Uterus (tissue), 2 donors: ENCODE results near the gene EXOC4.

Experiments used
- CTCF ChIP-seq, 4 experiments: fragments of 200-600 bp in 2 of 4; fragments of 450-650 bp in 2 of 4; sonication (generic) in 2 of 4; IDR thresholded peaks; one replicate each; pipeline ENCODE4 v1.5.1; 2016 to 2019; ENCODE audit warnings: antibody characterized with exemption in 4 of 4, mild to moderate bottlenecking in 2 of 4, moderate library complexity in 1 of 4
- POLR2A ChIP-seq, 2 donors: fragments of 450-650 bp; IDR thresholded peaks; one replicate each; pipeline ENCODE4 v1.6.1; 2016; ENCODE audit warnings: antibody characterized with exemption in 2 of 2, mild to moderate bottlenecking in 1 of 2, moderate library complexity in 1 of 2

- TF ChIP-seq CTCF (IDR thresholded peaks at IDR 0.05) = no peak
- no peak for TF ChIP-seq POLR2A (IDR thresholded peaks at IDR 0.05)
Measured at GRCh38 chr7:133993547-133993946, 740.7 kb downstream of the EXOC4 start.
